T-helper 2 cell treated with Interferon-gamma antibody and Interleukin-4, amounts not matched to agents 100 ng/mL and 5 ng/mL, for 36 hours (primary cell): Measurements from ENCODE around the gene WDHD1. TPM values are rescaled to one million over a fixed set of nuclear protein-coding genes. Genes with fewer than 3 reads are reported as not detected.
"Not testable (repeated sequence)": the region's sequence is repeated elsewhere in the genome, so short reads cannot be mapped to it uniquely, and the experiment has no call there.

Source experiments
- intact Hi-C: fragments of 100-400 bp; cut with micrococcal nuclease; formaldehyde crosslinking; loops from one replicate; pipeline ENCODE4 v1.15.1; 2023
- total RNA-seq: library from RNA; stranded (reverse); gene quantifications from 2 replicates; pipeline ENCODE4 v1.2.3, GENCODE V29; 2022

The WDHD1 gene
- total RNA-seq, 1 donor from 2014 or later: 43.2 TPM

DNA sequence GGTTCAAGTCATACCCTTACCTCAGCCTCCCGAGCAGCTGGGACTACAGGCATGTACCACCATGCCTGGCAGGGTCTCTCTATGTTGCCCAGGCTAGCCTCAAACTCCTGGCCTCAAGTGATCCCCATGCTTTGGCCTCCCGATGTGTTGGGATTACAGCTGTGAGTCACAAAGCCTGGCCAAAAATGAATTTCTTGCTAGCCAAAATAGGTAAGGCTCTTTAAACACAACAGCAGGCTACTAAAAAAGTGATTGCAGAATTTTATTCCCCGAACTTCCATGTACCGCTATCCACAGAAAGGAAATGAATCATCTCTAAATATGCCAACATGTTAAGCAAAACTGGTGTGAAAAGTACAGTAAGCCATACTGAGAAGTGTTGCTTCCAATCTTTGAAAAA lies 50.6 kb downstream of the WDHD1 start:
- intact Hi-C loops: no loop called here

DNA sequence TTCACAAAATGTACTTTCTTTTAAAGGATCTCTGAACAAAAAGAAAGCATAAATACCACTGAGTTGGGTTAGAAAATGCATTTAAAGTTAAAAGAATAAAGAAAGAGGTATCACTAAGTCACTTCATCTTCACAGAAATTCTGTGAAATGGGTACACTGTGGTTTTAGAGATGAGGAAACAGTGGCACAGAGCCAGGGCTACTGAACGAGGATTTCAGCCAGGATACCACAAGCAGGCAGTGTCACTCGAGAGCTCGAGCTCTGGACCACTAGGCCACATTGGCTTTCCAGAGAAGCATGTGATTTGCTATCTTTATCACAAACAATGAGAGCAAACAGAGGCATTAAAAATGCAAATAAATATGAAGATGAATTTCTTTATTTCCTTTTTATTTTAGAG lies 51.0 kb downstream of the WDHD1 start:
- intact Hi-C loops: no loop called here

DNA sequence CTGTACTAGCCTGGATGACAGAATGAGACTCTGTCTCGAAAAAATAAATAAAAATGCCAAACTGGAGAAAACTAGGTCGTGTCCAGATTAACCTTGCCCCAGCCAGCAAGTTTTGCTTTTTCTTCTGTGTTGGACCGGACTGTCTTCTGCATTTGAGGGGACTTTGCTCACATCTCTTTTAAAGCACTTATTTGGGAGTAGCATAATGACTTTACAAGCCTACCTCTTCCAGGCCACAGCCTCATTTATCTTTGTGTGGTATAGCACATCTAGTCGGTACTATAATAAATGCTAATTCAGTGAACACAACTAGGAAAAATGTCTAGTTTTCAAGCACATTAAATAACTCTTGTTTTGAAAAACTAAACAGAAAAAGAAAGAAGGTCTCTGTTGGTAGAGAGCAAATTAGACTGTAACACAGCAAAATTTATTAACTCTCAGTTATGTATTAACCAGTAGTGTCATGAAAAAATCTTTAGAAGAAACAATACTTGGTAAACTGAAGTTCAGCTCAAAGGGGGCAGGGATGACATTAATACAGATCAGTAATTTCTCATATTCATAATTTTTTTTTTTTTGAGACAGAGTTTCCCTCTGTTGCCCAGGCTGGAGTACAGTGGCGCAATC lies 52.0 kb downstream of the WDHD1 start:
- intact Hi-C loops: no loop called here

DNA sequence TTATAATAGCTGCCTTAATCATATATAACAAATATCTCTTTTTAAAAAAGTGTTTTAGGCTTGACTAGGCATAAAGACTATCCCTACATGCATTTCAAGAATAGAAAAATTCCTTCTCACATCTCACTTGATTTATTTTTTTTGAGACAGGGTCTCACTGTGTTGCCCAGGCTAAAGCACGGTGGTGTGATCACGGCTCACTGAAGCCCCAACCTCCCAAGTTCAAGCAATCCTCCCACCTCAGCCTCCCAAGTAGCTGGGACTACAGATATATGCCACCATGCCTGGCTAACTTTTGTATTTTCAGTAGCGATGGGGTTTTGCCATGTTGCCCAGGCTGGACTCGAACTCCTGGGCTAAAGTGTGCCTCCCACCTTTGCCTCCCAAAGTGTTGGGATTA lies 59.4 kb downstream of the WDHD1 start:
- intact Hi-C loops: no loop called here

DNA sequence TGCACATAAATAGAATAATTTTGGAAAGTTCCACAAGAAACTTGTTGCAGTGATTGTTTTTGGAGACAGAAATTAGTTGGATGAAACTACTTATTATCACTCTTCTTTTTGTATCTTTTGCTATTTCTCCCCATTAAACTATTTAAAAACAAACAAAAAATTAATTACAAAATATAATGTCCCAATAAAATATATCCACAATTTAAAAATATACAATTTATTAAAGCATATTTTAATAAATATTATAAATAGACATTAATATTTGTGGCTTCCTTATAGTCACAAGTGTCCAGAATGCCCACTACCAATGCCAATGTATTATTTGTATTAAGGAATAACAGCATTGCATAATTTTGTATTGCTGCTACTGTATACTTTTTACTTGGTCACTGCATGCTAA lies 71.8 kb downstream of the WDHD1 start:
- intact Hi-C loops: no loop called here

DNA sequence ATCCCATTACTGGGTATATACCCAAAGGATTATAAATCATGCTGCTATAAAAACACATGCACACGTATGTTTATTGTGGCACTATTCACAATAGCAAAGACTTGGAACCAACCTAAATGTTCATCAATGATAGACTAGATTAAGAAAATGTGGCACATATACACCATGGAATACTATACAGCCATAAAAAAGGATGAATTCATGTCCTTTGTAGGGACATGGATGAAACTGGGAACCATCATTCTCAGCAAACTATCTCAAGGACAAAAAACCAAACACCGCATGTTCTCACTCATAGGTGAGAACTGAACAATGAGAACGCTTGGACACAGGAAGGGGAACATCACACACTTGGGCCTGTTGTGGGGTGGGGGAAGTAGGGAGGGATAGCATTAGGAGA lies 73.3 kb downstream of the WDHD1 start:
- intact Hi-C loops: not testable (repeated sequence)

DNA sequence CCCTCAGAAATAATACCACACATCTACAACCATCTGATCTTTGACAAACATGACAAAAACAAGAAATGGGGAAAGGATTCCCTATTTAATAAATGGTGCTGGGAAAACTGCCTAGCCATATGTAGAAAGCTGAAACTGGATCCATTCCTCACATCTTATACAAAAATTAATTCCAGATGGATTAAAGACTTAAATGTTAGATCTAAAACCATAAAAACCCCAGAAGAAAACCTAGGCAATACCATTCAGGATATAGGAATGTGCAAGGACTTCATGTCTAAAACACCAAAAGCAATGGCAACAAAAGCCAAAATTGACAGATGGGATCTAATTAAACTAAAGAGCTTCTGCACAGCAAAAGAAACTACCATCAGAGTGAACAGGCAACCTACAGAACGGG lies 74.1 kb downstream of the WDHD1 start:
- intact Hi-C loops: not testable (repeated sequence)

DNA sequence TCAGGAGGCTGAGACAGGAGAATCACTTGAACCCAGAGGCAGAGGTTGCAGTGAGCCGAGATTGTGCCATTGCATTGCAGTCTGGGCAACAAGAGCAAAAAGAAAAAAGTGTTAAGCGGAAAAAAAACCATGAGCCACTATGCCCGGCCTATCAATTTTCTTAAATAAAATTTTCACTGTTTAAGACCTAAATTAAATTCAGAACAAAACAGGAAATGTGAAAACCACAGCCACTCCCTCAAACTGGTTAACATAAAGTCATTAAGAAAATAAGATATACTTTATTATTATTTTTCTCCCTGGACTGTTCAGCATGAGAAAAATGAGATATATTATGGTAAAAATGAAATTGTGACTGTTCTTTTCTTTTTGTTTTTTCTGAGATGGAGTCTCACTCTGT lies 79.7 kb downstream of the WDHD1 start:
- intact Hi-C loops: no loop called here

DNA sequence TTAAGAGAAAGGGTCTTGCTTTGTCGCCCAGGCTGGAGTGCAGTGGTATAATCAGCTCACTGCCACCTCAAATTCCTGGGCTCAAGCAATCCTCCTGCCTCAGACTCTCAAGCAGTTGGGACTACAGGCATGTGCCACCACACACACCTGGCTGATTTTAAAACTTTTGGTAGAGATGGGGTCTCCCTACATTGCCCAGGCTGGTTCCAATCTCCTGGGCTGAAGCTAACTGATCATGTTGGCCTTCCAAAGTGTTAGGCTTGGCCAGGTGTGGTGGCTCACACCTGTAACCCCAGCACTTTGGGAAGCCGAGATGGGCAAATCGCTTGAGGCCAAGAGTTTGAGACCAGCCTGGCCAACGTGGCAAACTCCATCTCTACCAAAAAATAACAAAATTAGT lies 80.4 kb downstream of the WDHD1 start:
- intact Hi-C loops: no loop called here

DNA sequence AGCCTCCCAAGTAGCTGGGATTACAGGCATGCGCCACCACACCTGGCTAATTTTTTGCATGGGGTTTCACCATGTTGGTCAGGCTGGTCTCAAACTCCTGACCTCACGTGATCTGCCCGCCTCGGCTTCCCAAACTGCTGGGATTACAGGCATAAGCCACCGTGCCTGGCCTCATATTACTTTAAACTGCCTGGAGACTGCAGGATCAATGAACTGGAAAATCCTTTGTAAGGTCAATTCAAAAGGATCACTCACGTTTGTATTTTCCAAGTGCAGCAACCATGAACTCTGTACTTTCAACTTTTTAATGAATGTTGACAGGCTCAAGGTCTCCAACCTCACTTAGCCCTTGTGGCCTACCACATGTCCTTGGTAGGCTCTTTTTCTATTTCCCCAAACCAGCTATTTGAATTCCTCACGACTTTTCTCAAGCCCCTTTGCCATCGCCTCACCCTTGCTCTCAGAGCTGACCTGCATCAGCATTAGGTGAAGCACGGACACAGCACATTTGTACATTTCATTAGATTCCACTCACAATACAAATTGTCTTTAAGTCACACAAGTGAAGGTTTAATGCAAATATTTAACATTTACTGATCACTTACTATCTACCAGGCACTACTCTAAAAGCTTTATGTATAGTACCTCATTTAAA lies 82.0 kb downstream of the WDHD1 start:
- intact Hi-C loops: no loop called here

DNA sequence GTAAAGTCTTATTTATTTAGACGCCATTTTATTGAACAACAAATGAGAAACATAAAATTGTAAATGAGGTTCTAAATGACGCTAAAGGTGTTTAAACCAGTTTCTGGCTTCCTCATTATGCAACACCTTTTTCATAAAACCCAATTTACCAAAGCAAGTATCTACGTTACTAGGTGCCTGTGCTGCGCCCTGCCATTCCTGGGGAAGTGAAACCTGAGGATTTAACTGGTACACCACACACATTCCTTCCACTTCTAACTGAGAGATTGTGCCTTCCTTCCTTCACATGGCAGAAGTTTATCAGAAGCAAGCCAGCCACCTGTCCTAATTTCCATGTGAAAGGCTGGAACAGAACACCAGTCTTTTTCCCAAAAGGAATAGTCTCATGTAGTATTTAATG lies 84.0 kb downstream of the WDHD1 start:
- intact Hi-C loops: no loop called here

DNA sequence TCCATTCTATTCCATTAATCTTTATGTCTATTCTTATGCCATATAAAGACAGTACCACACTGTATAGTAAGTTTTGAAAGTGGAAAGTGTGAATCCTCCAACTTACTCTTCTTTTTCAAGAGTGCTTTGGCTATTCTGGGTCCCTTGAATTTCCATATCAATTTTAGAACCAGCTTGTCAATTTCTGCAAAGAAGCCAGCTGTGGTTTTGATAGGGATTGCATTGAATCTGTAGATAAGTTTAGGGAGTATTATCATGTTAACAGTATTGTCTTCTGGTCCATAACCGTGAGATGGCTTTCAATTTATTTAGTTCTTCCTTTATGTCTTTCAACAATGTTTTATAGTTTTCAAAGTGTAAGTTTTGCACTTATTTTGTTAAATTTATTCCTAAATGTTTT lies 90.1 kb downstream of the WDHD1 start:
- intact Hi-C loops: no loop called here

DNA sequence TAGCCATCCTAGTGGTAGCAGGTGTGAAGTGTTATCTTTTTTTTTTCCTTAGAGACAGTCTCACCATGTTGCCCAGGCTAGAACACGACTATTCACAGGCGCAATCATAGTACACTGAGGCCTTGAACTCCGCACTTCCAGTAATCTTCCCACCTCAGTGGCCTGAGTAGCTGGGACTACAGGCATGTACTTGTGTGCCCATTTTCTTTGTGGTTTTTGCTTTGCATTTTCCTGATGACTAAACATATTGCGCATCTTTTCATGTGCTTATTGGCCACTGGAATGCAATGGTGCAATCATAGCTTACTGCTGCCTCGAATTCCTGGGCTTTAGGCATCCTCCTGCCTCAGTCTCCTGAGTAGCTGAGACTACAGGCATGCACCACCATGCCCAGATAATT lies 90.9 kb downstream of the WDHD1 start:
- intact Hi-C loops: no loop called here

DNA sequence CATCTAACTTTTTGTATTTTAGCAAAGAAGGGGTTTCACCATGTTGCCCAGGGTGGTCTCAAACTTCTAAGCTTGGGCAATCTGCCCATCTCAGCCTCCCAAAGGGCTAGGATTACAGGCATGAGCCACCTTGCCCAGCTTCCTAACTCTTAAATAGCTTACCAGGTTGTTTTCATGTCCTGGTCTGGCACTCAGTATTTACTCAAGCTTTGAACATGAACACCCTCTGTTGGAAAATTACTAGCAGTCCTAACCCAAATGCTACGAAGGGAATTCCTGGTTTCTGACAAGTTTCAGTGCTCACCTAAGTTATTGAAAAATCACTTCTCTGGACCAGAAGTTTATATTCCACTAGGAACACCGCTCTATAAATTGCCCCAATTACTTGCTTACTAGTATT lies 91.8 kb downstream of the WDHD1 start:
- intact Hi-C loops: no loop called here

DNA sequence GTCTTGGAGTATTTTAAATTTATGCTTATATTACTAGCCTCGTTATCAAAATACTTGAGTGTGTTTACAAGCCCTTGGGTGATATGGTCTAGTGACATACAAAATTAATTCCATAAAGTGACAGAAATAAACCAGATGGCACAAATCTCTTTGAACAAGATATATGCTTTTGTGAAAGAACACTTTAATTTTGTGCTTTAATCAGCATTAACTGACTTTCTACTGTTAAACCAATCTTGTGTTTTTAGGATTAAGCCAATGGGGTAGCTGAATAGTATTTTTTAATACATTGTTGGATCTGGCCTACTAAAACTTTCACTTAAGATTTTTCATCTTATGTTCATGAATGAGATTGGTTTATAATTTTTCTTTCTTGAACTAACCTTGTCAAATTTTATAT lies 93.9 kb downstream of the WDHD1 start:
- intact Hi-C loops: no loop called here

DNA sequence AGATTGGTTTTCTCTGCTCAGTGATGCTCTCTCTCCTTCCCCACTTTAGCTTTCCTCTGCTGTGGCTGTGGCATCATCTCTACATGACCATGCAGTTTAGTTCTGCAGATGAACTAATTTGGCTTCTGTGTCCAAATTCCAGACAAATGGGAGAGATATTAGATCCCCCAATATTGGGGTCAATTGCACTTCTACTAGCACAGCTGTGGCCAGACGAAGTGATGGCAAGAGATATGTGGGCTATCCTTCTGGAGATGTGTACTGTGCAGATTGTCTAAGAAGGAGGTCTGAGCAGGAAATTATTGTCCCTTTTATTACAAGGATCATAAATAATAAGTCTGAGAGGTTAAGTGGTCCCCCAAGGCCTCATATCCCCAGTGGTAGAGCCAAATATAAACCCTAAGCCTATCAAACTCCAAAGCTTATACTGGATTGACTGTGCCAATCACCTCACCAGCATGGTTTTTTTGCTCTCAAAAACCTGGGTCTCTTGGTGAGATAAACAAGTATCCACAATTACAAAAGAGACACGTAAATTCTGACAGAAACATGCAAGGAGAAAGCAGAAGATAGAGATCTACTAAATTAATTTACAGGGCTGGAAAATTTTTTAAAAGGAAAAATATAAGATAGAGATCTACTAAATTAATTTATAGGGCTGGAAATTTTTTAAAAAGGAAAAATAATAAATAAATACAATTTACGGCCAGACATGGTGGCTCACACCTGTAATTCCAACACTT lies 95.1 kb downstream of the WDHD1 start:
- intact Hi-C loops: no loop called here

DNA sequence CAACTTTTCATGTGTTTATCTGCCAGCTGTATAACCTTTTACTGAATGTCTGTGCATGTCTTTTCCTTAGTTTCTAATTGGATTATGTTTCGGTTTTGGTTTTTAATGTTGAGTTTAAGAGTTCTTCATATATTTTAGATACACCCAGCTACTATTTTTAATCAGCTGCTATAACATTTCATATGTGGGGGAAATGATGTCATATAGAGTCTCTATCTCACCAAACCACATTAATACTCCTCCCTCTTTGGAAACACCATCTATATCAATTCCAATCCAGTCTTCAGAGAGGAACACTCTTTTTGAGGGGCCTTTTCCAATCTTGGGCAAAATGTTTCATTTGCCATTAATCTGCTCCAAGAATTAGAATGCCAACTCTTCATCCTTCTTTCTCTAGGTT lies 95.8 kb downstream of the WDHD1 start:
- intact Hi-C loops: no loop called here

DNA sequence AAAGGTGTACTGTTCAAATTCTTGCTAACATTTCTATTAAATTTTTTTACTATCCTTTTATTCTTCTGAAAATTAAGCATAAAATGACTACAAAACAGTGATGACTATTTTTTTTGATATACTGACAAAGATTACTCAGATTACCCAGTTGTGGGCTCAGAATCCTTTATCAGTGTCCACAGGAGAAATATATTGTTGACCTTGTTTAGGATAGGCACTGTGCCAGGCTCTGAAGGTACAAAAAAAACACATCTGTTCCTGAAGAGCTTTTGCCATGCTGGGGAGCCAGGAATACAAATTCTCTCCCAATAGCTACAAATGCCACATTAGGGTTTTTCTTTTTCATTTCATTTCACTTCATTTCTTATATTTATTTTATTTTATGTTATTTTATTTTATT lies 97.3 kb downstream of the WDHD1 start:
- intact Hi-C loops: no loop called here

DNA sequence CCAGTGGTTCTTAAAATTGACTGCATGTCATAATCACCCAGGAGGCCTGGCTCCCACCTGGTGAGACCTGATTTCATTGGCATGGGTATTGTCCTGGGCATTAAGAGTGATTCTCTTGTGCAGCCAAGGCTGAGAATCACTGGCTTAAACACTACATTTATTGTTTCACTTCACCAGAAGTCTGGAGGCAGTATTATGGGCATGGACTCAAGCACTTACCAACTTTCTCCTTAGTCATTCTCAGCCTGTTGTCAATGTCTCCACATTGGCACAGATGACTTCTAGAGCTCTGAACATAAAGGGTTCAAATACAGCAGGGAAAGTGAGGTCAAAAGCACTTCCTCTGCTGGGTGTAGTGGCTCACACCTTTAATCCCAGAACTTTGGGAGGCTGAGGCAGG lies 98.7 kb downstream of the WDHD1 start:
- intact Hi-C loops: no loop called here

DNA sequence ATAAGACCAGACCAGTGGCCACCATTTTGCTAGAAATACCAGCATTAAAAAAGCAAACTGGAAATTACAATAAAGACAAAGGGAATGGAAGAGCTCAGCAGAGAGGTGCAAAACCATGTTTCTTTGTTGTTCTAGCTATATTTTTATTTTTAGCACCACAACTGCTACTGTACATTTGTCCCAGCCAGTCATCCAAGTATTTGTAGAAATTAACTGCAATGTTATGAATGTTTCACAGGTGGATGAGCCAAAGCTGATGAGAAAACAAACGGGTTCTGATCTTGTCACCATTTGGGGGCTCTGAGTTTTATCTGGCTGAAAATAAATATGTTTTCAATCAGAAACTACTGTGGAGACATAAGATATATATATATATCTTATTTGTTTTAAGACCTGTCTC lies 99.3 kb downstream of the WDHD1 start:
- intact Hi-C loops: no loop called here

DNA sequence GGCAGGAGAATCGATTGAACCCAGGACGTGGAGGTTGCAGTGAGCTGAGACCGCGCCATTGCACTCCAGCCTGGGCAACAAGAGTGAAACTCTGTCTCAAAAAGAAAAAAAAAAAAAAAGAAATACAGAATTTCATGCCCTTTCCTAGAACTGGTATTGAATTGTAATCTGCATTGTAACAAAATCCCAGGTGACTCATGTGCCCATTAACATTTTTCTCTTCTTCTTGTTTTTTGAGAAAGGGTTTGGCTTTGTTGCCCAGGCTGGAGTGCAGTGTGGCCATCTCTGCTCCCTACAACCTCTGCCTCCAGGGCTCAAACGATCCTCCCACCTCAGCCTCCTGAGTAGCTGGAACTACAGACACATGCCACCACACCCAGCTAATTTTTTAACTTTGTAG lies 100.3 kb downstream of the WDHD1 start:
- intact Hi-C loops: not testable (repeated sequence)

DNA sequence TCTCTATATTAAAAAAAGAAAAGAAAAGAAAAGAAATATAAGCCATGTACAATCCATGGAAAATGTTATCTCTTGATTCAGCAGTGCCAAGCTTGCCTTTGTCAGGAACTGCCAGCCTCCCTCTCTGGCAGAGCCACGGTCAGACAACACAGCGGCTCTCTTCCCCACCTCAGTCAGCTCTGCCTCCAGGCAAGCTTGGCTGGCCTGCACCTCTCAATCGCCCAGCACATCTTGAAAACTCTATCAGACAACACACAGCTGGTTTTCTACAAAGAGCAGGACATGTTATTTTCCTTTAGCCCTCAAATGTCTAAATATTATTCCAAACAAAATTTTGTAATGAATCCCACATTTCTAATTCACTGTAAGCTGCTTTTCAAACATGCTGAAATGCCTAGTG lies 104.3 kb downstream of the WDHD1 start:
- intact Hi-C loops: no loop called here

DNA sequence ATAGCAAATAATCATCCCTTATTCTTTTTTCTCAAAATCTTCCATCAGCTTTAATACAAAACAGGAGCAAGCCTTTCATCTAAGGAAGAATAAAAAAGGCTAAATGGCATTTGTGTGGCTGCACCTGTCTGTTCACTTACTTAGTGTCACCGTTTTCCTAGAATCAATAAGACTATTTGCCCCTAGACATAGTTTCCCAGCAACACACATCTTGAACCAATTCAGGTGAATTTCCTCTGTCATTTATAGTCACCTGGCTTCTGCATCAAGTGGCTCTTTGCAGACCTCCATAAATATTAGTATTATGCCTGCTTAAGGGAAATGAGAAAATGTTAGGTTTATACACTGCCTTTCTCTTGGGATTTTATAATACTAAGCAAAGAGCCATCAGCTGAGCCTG lies 106.8 kb downstream of the WDHD1 start:
- intact Hi-C loops: no loop called here
